ENCODE measurements around the gene TRABD2A.

DNA sequence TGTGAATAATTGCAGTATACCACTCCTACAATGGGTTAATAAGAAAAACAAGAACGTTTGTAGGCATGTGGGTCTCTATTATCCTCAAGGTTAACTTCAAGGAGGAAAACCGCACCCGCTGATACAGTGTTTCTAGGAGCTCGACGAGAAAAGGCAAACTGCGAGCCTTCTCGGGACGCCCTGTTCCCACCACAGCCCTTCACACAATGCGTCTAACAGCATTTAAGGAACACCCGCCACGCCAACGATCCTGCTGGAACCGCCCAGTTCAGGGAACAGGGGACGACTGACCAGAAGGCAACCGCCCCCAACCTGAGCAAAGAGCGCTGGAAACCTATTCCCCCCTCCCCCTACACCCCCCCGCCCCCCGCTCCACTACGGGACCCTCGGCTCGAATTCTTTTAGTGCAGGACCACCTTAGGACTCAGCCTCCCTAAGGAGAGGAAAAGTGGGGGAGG, 23.9 kb upstream of the TRABD2A start:
- TF ChIP-seq, protein P1, sequence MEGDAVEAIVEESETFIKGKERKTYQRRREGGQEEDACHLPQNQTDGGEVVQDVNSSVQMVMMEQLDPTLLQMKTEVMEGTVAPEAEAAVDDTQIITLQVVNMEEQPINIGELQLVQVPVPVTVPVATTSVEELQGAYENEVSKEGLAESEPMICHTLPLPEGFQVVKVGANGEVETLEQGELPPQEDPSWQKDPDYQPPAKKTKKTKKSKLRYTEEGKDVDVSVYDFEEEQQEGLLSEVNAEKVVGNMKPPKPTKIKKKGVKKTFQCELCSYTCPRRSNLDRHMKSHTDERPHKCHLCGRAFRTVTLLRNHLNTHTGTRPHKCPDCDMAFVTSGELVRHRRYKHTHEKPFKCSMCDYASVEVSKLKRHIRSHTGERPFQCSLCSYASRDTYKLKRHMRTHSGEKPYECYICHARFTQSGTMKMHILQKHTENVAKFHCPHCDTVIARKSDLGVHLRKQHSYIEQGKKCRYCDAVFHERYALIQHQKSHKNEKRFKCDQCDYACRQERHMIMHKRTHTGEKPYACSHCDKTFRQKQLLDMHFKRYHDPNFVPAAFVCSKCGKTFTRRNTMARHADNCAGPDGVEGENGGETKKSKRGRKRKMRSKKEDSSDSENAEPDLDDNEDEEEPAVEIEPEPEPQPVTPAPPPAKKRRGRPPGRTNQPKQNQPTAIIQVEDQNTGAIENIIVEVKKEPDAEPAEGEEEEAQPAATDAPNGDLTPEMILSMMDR (IDR thresholded peaks at IDR 0.05): no peak
- TF ChIP-seq POLR2A (IDR thresholded peaks at IDR 0.05): peak; percentile 6
